T-helper 1 cell treated with Interleukin-12 subunit alpha and Interleukin-12 subunit beta and Interleukin-4 antibody, amounts not matched to agents 30 ng/mL and 1 ng/mL, for 36 hours (primary cell): Measurements from ENCODE around the gene BANP. TPM values are rescaled to one million over a fixed set of nuclear protein-coding genes. Genes with fewer than 3 reads are reported as not detected.
"Not testable (repeated sequence)": the region's sequence is repeated elsewhere in the genome, so short reads cannot be mapped to it uniquely, and the experiment has no call there.

Experiments
- intact Hi-C: fragments of 100-400 bp; cut with micrococcal nuclease; formaldehyde crosslinking; loops from one replicate; pipeline ENCODE4 v1.15.1; 2024
- total RNA-seq: library from RNA; stranded (reverse); gene quantifications from 2 replicates; pipeline ENCODE4 v1.2.3, GENCODE V29; 2022

The BANP gene
- total RNA-seq, 1 donor from 2014 or later, result 43.7 TPM

- intact Hi-C loops, result no loop called here
Observed at GRCh38 chr16:87926246-87927194, 24.7 kb upstream of the BANP start.

- intact Hi-C loops, result no loop called here
Observed at GRCh38 chr16:87927195-87927562, 24.1 kb upstream of the BANP start.

- intact Hi-C loops, result no loop called here
Observed at GRCh38 chr16:87929986-87930385, 21.2 kb upstream of the BANP start.

- intact Hi-C loops, result no loop called here
Observed at GRCh38 chr16:87930456-87930855, 20.8 kb upstream of the BANP start.

GRCh38 chr16:87931504-87931903 is 19.7 kb upstream of the BANP start:
- intact Hi-C loops, result no loop called here

- intact Hi-C loops, result not testable (repeated sequence)
Observed at GRCh38 chr16:87932475-87933139, 18.6 kb upstream of the BANP start.

GRCh38 chr16:87933140-87933495 is 18.1 kb upstream of the BANP start:
- intact Hi-C loops, result no loop called here

- intact Hi-C loops, result not testable (repeated sequence)
Observed at GRCh38 chr16:87934752-87935425, 16.3 kb upstream of the BANP start.

GRCh38 chr16:87936016-87936374 is 15.2 kb upstream of the BANP start:
- intact Hi-C loops, result not testable (repeated sequence)

- intact Hi-C loops, result no loop called here
Observed at GRCh38 chr16:87936375-87937230, 14.6 kb upstream of the BANP start, which contains the start of gene CA5A. Gene CA5A (minus strand): TSS chr16:87936529. CDS start chr16:87936450, 79 bp downstream.

- intact Hi-C loops, result not testable (repeated sequence)
Observed at GRCh38 chr16:87937231-87937542, 14.0 kb upstream of the BANP start.

- intact Hi-C loops, result no loop called here
Observed at GRCh38 chr16:87938412-87938949, 12.8 kb upstream of the BANP start.

GRCh38 chr16:87939562-87940423 is 11.4 kb upstream of the BANP start:
- intact Hi-C loops, result no loop called here

GRCh38 chr16:87942680-87943079 is 8.6 kb upstream of the BANP start:
- intact Hi-C loops, result no loop called here

- intact Hi-C loops, result no loop called here
Observed at GRCh38 chr16:87945351-87946042, 5.7 kb upstream of the BANP start.

- intact Hi-C loops, result no loop called here
Observed at GRCh38 chr16:87946596-87947347, 4.5 kb upstream of the BANP start.

- intact Hi-C loops, result no loop called here
Observed at GRCh38 chr16:87947356-87948118, 3.7 kb upstream of the BANP start.

GRCh38 chr16:87948119-87948545 is 3.1 kb upstream of the BANP start:
- intact Hi-C loops, result no loop called here
